Spleen (tissue), 11 donors: Measurements from ENCODE around the gene CXCR1. TPM values are rescaled to one million over a fixed set of nuclear protein-coding genes. Genes with fewer than 3 reads are reported as not detected.
A peak's percentile ranks its signal among the peaks of the same experiment; 100 is the strongest.

Experiments
- DNase-seq: peaks from one replicate; pipeline ENCODE4 v3.0.0-alpha.2; 2020
- H3K27ac ChIP-seq, 8 donors: fragments of 200-600 bp; sonication (generic) in 7 of 8; 1 replicate in 4 of 8; 2 replicates in 4 of 8; pipeline versions ENCODE4 v1.5.0 to v1.8.0; 2016 to 2021; ENCODE audit warnings: inconsistent platforms in 4 of 8, mild to moderate bottlenecking in 4 of 8, moderate library complexity in 1 of 8
- H3K27me3 ChIP-seq, 7 donors: fragments of 200-600 bp; sonication (generic) in 6 of 7; replicated peaks in 1 of 7; 1 replicate in 4 of 7; 2 replicates in 3 of 7; pipeline versions ENCODE4 v1.5.0 to v1.8.0; 2016 to 2021; ENCODE audit warnings: inconsistent platforms in 3 of 7, mild to moderate bottlenecking in 1 of 7
- H3K36me3 ChIP-seq, 6 donors: fragments of 200-600 bp; sonication (generic) in 5 of 6; 1 replicate in 4 of 6; 2 replicates in 2 of 6; pipeline versions ENCODE4 v1.5.0 to v1.8.0; 2016 to 2021; ENCODE audit warnings: inconsistent platforms in 2 of 6
- H3K4me1 ChIP-seq, 6 donors: fragments of 200-600 bp; sonication (generic) in 5 of 6; 1 replicate in 3 of 6; 2 replicates in 3 of 6; pipeline versions ENCODE4 v1.5.0 to v1.8.0; 2016 to 2021; ENCODE audit warnings: inconsistent platforms in 3 of 6
- H3K4me3 ChIP-seq, 8 donors: fragments of 200-600 bp; sonication (generic) in 7 of 8; 1 replicate in 4 of 8; 2 replicates in 4 of 8; pipeline versions ENCODE4 v1.5.0 to v1.8.0; 2016 to 2021; ENCODE audit warnings: inconsistent platforms in 4 of 8, mild to moderate bottlenecking in 4 of 8, moderate library complexity in 2 of 8
- H3K9me3 ChIP-seq, 8 donors: fragments of 200-600 bp; sonication (generic) in 7 of 8; 1 replicate in 4 of 8; 2 replicates in 4 of 8; pipeline versions ENCODE4 v1.5.0 to v1.8.0; 2016 to 2021; ENCODE audit warnings: inconsistent platforms in 4 of 8
- POLR2A ChIP-seq, 3 donors: fragments of 450-650 bp; IDR thresholded peaks; one replicate each; pipeline ENCODE4 v1.5.1; 2017; ENCODE audit warnings: antibody characterized with exemption in 3 of 3, mild to moderate bottlenecking in 1 of 3
- POLR2AphosphoS5 ChIP-seq, 3 donors: sonication (generic); formaldehyde crosslinking; IDR thresholded peaks; one replicate each; pipeline ENCODE4 v1.5.1; 2017; ENCODE audit warnings: antibody characterized with exemption in 3 of 3
- WGBS, 5 donors: extraction: QIAGEN DNeasy Blood & Tissue Kit in 3 of 5; methylation state at CpG; one replicate each; pipeline versions ENCODE4 v1.1.5 to v1.1.7; 2013 to 2018; 5-methylcytosine and 5-hydroxymethylcytosine counted together
- intact Hi-C: fragments of 100-400 bp; cut with DNase I; formaldehyde crosslinking; loops from one replicate; pipeline ENCODE4 v1.15.0; 2023; ENCODE audit warnings: low total_unique reads
- polyA plus RNA-seq, 3 donors: library from polyadenylated mRNA; stranded (reverse); fragments of 200-250 nt; gene quantifications; one replicate each; pipeline ENCODE4 v1.2.1, GENCODE V29; 2013
- total RNA-seq, 7 donors: library from RNA; depleted of rRNA in 3 of 7; stranded (reverse); fragments of >200 nt in 3 of 7; fragmentation: NEBNext Ultra II Directional in 4 of 7; extraction: Animal tissue kit (Norgen Biotek cat#: 25700) in 4 of 7; gene quantifications; one replicate each; pipeline versions ENCODE4 v1.1.0 to v1.2.1, GENCODE V29; 2016 to 2021
- TF ChIP-seq, protein P1 (sequence below), 11 experiments: fragments of 200-600 bp in 7 of 11; fragments of 450-650 bp in 4 of 11; sonication (generic) in 4 of 11; IDR thresholded peaks in 8 of 11; conservative IDR thresholded peaks in 3 of 11; 1 replicate in 7 of 11; 2 replicates in 4 of 11; pipeline versions ENCODE4 v1.4.0 to v1.8.0; 2016 to 2021; ENCODE audit warnings: antibody characterized with exemption in 11 of 11, inconsistent platforms in 4 of 11, mild to moderate bottlenecking in 1 of 11
- donor health status: healthy with polysubstance abuse.
- donor health status: DM: no; HTN: no; CAD: no; lungs with moderate emphysema.
- donor health status: DM: no; HTN: no; CAD: no.
- donor health status: Bipolar disorder and iron deficiency.
- donor health status: healthy.
- donor health status: DM: no; HTN: no; CAD: no.
- donor health status: DM: yes; HTN: yes; CAD: no.

CXCR1 gene
- total and polyA plus RNA-seq, 10 donors: 0.70 to 139 (median 39.2) TPM

- 71 to 92% (median 76%) methylated on average over 1 of the region's 1 CpG for WGBS, 5 donors
- H3K9me3 ChIP-seq: no peaks in the 10 kb centered on the region
- intact Hi-C loops: no loop called here
- no peaks in the 10 kb centered on the region for H3K36me3 ChIP-seq
- no peak for DNase-seq
- peak overlapping the region in 2 of 8 donors; percentile 39 to 70 for H3K27ac ChIP-seq
- H3K4me3 ChIP-seq: no peak overlapping the region
- TF ChIP-seq, protein P1, sequence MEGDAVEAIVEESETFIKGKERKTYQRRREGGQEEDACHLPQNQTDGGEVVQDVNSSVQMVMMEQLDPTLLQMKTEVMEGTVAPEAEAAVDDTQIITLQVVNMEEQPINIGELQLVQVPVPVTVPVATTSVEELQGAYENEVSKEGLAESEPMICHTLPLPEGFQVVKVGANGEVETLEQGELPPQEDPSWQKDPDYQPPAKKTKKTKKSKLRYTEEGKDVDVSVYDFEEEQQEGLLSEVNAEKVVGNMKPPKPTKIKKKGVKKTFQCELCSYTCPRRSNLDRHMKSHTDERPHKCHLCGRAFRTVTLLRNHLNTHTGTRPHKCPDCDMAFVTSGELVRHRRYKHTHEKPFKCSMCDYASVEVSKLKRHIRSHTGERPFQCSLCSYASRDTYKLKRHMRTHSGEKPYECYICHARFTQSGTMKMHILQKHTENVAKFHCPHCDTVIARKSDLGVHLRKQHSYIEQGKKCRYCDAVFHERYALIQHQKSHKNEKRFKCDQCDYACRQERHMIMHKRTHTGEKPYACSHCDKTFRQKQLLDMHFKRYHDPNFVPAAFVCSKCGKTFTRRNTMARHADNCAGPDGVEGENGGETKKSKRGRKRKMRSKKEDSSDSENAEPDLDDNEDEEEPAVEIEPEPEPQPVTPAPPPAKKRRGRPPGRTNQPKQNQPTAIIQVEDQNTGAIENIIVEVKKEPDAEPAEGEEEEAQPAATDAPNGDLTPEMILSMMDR (IDR thresholded peaks at IDR 0.05 in 8 of 11, conservative IDR thresholded peaks at IDR 0.05 in 3 of 11): no peak
- TF ChIP-seq POLR2A (IDR thresholded peaks at IDR 0.05) (no peak), POLR2AphosphoS5 (IDR thresholded peaks at IDR 0.05) (no peak)
- H3K4me1 ChIP-seq: peaks cover 0 to 13% (median 3%) of the 10 kb centered on the region in 6 donors
- H3K27me3 ChIP-seq: no peaks in the 10 kb centered on the region
Measured at GRCh38 chr2:218152777-218153176, 14.0 kb downstream of the CXCR1 start.

DNA sequence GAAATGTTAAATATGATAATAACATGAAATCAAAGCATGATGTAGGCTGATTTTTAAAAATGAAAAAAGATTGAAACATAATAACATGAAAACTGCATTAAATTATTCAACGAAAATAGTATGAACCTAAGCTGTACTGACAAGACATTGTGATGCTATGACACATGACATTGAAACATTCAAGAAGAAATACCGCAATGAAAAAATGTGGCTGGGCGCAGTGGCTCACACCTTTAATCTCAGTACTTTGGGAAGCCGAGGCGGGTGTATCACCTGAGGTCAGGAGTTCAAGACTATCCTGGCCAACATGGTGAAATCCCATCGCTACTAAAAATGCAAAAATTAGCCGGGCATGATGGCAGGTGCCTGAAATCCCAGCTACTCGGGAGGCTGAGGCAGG lies 14.6 kb downstream of the CXCR1 start:
- Histone ChIP-seq H3K4me1 (peaks cover 0 to 13% (median 3%) of the 10 kb centered on the region in 6 donors), H3K9me3 (no peaks in the 10 kb centered on the region), H3K36me3 (no peaks in the 10 kb centered on the region), H3K27me3 (no peaks in the 10 kb centered on the region), H3K4me3 (no peak overlapping the region), H3K27ac (peak overlapping the region in 2 of 8 donors; percentile 39 to 70)
- intact Hi-C loops: no loop called here
- TF ChIP-seq, protein P1 (IDR thresholded peaks at IDR 0.05 in 8 of 11, conservative IDR thresholded peaks at IDR 0.05 in 3 of 11): no peak
- TF ChIP-seq POLR2A (IDR thresholded peaks at IDR 0.05) (no peak), POLR2AphosphoS5 (IDR thresholded peaks at IDR 0.05) (no peak)
- no peak for DNase-seq
- WGBS, 5 donors: 91 to 94% (median 92%) methylated on average over 8 of the region's 8 CpGs

DNA sequence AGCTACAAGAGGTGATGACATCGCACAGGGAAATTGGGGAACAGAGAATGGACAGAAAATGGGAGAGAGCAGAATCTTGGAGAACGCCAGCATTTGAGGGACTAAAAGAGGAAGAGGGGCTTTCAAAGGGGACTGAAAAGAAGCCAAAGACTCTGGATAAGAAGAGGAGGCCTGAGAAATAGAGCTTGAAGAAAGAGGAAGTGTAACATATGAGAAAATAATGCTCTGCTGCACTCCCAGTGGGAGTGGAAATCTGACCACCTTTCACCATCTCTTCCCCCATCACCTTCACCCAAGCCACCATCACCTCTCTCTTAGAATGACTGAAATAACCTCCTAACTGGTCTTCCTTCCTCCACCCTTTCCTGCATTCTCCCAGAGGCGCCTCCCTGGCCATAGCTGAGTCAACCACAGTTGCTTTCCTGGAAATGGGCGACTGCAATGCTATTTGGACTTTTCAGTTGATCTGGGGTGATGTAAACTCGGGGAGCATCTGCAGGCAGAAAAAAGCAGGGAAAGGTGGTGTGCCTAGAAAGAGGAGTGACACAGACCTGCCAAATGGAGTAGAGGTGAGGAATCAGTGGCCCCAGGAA lies 16.8 kb downstream of the CXCR1 start:
- DNase-seq: no peak
- Histone ChIP-seq H3K27ac (peak overlapping the region in 3 of 8 donors; percentile 21 to 90 (median 63)), H3K4me3 (no peak overlapping the region), H3K4me1 (peaks cover 0 to 13% (median 3%) of the 10 kb centered on the region in 6 donors), H3K36me3 (no peaks in the 10 kb centered on the region), H3K9me3 (peaks cover 0 to 6% (median under 1%) of the 10 kb centered on the region in 8 donors), H3K27me3 (no peaks in the 10 kb centered on the region)
- TF ChIP-seq POLR2AphosphoS5 (IDR thresholded peaks at IDR 0.05) (no peak), POLR2A (IDR thresholded peaks at IDR 0.05) (no peak)
- TF ChIP-seq, protein P1 (IDR thresholded peaks at IDR 0.05 in 8 of 11, conservative IDR thresholded peaks at IDR 0.05 in 3 of 11): no peak
- 57 to 74% (median 68%) methylated on average over 5 of the region's 5 CpGs for WGBS, 5 donors
- intact Hi-C loops: no loop called here

- no peak overlapping the region for H3K4me3 ChIP-seq
- peaks cover 0 to 13% (median 3%) of the 10 kb centered on the region in 6 donors for H3K4me1 ChIP-seq
- no peaks in the 10 kb centered on the region for H3K36me3 ChIP-seq
- no peaks in the 10 kb centered on the region for H3K27me3 ChIP-seq
- intact Hi-C loops: no loop called here
- DNase-seq: no peak
- TF ChIP-seq, protein P1 (IDR thresholded peaks at IDR 0.05 in 8 of 11, conservative IDR thresholded peaks at IDR 0.05 in 3 of 11): no peak
- no peak for TF ChIP-seq POLR2AphosphoS5 (IDR thresholded peaks at IDR 0.05)
- TF ChIP-seq POLR2A (IDR thresholded peaks at IDR 0.05): no peak
- peak overlapping the region in 2 of 8 donors; percentile 63 to 90 for H3K27ac ChIP-seq
- WGBS, 5 donors: 71 to 82% (median 79%) methylated on average over 5 of the region's 5 CpGs
- peaks cover 0 to 13% (median 3%) of the 10 kb centered on the region in 8 donors for H3K9me3 ChIP-seq
Measured at GRCh38 chr2:218149098-218149497, 17.7 kb downstream of the CXCR1 start.
